LNCAP (cell line): Measurements from ENCODE around the gene DZIP1L.

Experiments
- TF ChIP-seq, protein P1 (sequence below): fragments of 450-650 bp; IDR thresholded peaks from 2 replicates; pipeline ENCODE4 v1.5.1; 2017; ENCODE audit warnings: mild to moderate bottlenecking

Gene DZIP1L

DNA sequence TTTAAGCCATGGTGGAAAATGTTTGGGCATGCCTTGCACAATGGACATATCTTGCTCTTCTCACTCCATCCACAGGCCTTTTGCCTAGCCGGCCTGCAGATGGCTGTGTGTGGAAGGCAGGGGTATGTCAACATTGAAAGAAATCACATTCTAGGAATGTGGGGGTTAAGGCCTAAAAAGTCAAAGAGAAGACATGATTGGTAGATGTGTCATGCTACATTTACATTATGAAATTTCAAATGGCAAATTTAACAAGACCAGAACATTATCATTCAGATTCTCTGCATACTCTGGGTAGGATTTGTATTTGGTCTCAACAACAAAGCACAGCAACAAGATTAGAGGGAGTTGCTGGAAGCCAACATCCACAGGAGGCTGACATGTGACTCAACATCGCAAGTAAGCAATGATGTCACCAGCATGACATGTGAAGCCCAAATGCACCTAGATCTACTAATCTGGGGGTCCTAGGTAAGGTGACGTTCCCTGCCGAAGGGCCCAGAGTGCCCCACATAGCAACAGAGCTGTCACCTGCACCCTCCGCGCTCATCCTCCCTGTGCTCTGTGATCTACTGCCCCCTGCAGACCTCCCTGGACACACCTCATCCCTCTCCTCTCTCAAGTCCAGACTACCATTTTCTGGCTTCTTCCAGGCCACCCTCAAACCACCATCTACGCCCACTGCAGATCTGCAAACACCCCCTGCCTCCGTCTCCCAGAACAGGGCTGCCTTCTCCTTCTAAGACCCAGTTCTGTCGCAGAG lies 66.1 kb downstream of the DZIP1L start:
- TF ChIP-seq, protein P1, sequence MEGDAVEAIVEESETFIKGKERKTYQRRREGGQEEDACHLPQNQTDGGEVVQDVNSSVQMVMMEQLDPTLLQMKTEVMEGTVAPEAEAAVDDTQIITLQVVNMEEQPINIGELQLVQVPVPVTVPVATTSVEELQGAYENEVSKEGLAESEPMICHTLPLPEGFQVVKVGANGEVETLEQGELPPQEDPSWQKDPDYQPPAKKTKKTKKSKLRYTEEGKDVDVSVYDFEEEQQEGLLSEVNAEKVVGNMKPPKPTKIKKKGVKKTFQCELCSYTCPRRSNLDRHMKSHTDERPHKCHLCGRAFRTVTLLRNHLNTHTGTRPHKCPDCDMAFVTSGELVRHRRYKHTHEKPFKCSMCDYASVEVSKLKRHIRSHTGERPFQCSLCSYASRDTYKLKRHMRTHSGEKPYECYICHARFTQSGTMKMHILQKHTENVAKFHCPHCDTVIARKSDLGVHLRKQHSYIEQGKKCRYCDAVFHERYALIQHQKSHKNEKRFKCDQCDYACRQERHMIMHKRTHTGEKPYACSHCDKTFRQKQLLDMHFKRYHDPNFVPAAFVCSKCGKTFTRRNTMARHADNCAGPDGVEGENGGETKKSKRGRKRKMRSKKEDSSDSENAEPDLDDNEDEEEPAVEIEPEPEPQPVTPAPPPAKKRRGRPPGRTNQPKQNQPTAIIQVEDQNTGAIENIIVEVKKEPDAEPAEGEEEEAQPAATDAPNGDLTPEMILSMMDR, result no peak

DNA sequence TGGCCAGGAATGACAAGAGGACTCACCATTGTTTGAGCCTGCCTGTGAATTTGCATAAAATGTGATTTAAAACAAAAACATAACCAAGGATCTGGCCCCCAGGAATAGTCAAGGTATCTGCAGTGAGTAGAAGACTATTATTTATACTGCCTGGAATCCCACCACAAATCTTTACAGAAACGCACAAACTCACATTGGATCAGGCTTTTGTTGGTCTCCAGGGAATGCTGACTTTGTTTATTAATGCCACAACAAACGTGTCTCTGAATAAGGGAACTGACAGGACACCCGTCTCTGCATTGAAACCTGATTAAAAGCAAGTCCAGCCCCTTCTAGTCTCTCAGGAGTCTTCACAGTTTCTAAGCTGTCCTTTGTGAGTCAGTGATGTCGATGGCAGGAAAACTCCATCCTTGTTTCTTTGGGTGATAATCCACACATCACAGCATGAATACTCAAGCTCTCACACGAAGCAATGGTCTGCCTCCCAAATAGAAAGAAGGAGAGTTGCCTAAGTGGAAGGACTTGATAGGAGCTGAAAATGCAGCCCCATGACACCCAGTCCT lies 67.7 kb downstream of the DZIP1L start:
- TF ChIP-seq, protein P1, result no peak

- TF ChIP-seq, protein P1, result no peak
These were observed 68.5 kb downstream of the DZIP1L start for GRCh38 chr3:138046955-138047354.

- TF ChIP-seq, protein P1, result no peak
These were observed 69.3 kb downstream of the DZIP1L start for GRCh38 chr3:138046085-138046484.

DNA sequence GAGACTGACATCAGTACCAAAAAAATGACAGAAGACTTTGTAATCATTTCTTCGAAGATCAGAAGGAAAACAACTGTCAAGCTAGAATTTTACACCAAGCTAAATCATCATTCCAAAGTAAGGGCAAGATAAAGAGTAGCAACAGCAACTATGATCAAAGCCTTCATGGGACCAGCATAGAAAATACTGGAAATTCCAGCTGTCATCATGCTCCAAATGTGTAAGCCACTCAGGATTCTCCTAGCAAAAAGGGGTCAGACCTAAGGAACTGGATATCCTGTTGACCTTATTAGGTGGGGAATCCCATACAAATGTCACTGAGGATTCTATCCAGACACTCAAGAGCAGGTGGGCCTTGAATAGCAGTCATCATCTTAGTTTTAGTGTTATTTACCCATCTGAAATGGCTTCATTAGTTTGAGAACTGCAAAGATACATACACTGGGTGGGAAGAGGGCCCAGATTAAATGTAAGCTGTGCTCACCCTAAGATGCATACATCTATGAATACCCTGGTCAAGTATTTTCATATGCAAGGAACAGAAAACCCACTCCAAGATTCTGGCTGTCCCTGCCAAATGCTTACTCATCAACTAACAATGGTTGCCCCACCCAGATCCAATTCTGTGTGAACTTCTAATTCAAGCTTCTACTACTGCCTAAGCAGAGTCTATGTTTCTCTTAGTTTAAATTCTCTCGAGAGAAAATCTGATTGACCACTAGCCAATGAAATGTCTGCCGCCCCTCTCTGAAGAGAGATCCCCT lies 72.0 kb downstream of the DZIP1L start:
- TF ChIP-seq, protein P1, result no peak

GRCh38 chr3:138042043-138042442 lies 73.4 kb downstream of the DZIP1L start:
- TF ChIP-seq, protein P1, result no peak

- TF ChIP-seq, protein P1, result no peak
These were observed 76.5 kb downstream of the DZIP1L start for GRCh38 chr3:138038725-138039462.
